Pancreas (tissue), 10 donors: Measurements from ENCODE around the gene ACIN1. TPM values are rescaled to one million over a fixed set of nuclear protein-coding genes. Genes with fewer than 3 reads are reported as not detected.

Experiments used
- ATAC-seq, 4 donors: fragments of 200-7000 bp; cut with Tn5 transposase; one replicate each; pipeline versions ENCODE4 v1.8.0 to v1.9.1; 2020; ENCODE audit warnings: mild to moderate bottlenecking in 4 of 4, moderate library complexity in 4 of 4
- DNase-seq, 6 donors: peaks; one replicate each; pipeline ENCODE4 v3.0.0-alpha.2; 2020
- FAIRE-seq: peaks from 2 replicates; lab custom pipeline; 2012; peaks lifted over from hg19 to GRCh38; lab: Jason Lieb, UNC
- H3K27ac ChIP-seq, 4 donors: fragments of 200-600 bp; sonication (generic); 1 replicate in 3 of 4; 2 replicates in 1 of 4; pipeline versions ENCODE4 v1.5.0 to v1.8.0; 2020
- H3K27me3 ChIP-seq, 4 donors: fragments of 200-600 bp; one replicate each; pipeline ENCODE4 v1.8.0; 2021
- H3K36me3 ChIP-seq, 3 donors: fragments of 200-600 bp; sonication (generic) in 1 of 3; one replicate each; pipeline versions ENCODE4 v1.5.0 to v1.8.0; 2020 to 2021
- H3K4me1 ChIP-seq, 3 donors: fragments of 200-600 bp; one replicate each; pipeline ENCODE4 v1.8.0; 2021
- H3K4me3 ChIP-seq, 4 donors: fragments of 200-600 bp; sonication (generic) in 2 of 4; one replicate each; pipeline versions ENCODE4 v1.5.0 to v1.8.0; 2020 to 2021
- H3K9me3 ChIP-seq, 4 donors: fragments of 200-600 bp; one replicate each; pipeline ENCODE4 v1.8.0; 2021
- CTCF ChIP-seq, 4 donors: fragments of 200-600 bp; sonication (generic) in 3 of 4; IDR thresholded peaks; one replicate each; pipeline versions ENCODE4 v1.5.0 to v1.8.0; 2021; ENCODE audit warnings: antibody characterized with exemption in 4 of 4
- WGBS, 2 donors: extraction: QIAGEN DNeasy Blood & Tissue Kit; methylation state at CpG; one replicate each; pipeline ENCODE4 v1.1.7; 2013; 5-methylcytosine and 5-hydroxymethylcytosine counted together
- intact Hi-C, 3 donors: fragments of 100-400 bp; cut with DNase I; formaldehyde crosslinking; loops; one replicate each; pipeline versions ENCODE4 v1.11.1 to v1.14.2; 2022
- polyA plus RNA-seq, 2 donors: library from polyadenylated mRNA; stranded (reverse); fragments of 200-250 nt; gene quantifications; one replicate each; pipeline ENCODE4 v1.2.3, GENCODE V29; 2013
- total RNA-seq, 6 donors: library from RNA; stranded (reverse); fragmentation: NEBNext Ultra II Directional in 4 of 6; extraction: Animal tissue kit (Norgen Biotek cat#: 25700) in 4 of 6; gene quantifications; one replicate each; pipeline versions ENCODE4 v1.2.1 to v1.2.4, GENCODE V29; 2021 to 2023
- donor health status: healthy with polysubstance abuse.
- donor health status: DM: no; HTN: no; CAD: no; lungs with moderate emphysema.
- donor health status: DM: no; HTN: no; CAD: no.
- donor health status: control.
- donor health status: control.
- donor health status: Bipolar disorder and iron deficiency.
- donor health status: DM: yes; HTN: yes; CAD: no.
- donor health status: DM: no; HTN: no; CAD: no.
- donor health status: DM: no; HTN: no; CAD: no.
- donor health status: DM: yes; HTN: yes; CAD: no.

The ACIN1 gene
- total and polyA plus RNA-seq, 8 donors = 43.1 to 152 (median 62.4) TPM

GRCh38 chr14:23115918-23116317, 21.0 kb upstream of the ACIN1 start:
- FAIRE-seq (no peak), ATAC-seq (no peak), DNase-seq (no peak)
- Histone ChIP-seq H3K4me3 (no peak overlapping the region), H3K9me3 (no peaks in the 10 kb centered on the region), H3K36me3 (no peaks in the 10 kb centered on the region), H3K4me1 (peaks cover 0 to under 1% (median 0%) of the 10 kb centered on the region in 3 donors), H3K27me3 (no peaks in the 10 kb centered on the region), H3K27ac (no peak overlapping the region)
- 58 to 69% methylated on average over 5 of the region's 5 CpGs for WGBS, 2 donors
- TF ChIP-seq CTCF (IDR thresholded peaks at IDR 0.05) = no peak
- intact Hi-C loops = loop anchor here in 1 of 3 donors (5.0 kb wide), 1 partner anchor 71 kb away; no protein-coding TSS in a partner anchor

- 63 to 72% methylated on average over 10 of the region's 10 CpGs for WGBS, 2 donors
Measured at GRCh38 chr14:23115039-23115731, 20.2 kb upstream of the ACIN1 start.

GRCh38 chr14:23114669-23115038, 19.7 kb upstream of the ACIN1 start:
- WGBS, 2 donors = 40 to 63% methylated on average over 4 of the region's 4 CpGs
- no peaks in the 10 kb centered on the region for H3K9me3 ChIP-seq
- H3K27me3 ChIP-seq = no peaks in the 10 kb centered on the region
- no peak overlapping the region for H3K4me3 ChIP-seq
- ATAC-seq (no peak), DNase-seq (no peak), FAIRE-seq (no peak)
- no peak overlapping the region for H3K27ac ChIP-seq
- TF ChIP-seq CTCF (IDR thresholded peaks at IDR 0.05) = no peak
- no peaks in the 10 kb centered on the region for H3K36me3 ChIP-seq
- H3K4me1 ChIP-seq = no peaks in the 10 kb centered on the region
- intact Hi-C loops = loop anchor here in 1 of 3 donors (5.0 kb wide), 2 partner anchors 47 to 73 kb away; no protein-coding TSS in a partner anchor

More at GRCh38 chr14:23115039-23115731, 20.2 kb upstream of the ACIN1 start:
- DNase-seq (no peak), FAIRE-seq (no peak), ATAC-seq (peak in 2 of 4 donors; percentile 32 to 58)
- no peaks in the 10 kb centered on the region for H3K36me3 ChIP-seq
- intact Hi-C loops = loop anchor here in 1 of 3 donors (5.0 kb wide), 1 partner anchor 72 kb away; no protein-coding TSS in a partner anchor
- no peaks in the 10 kb centered on the region for H3K4me1 ChIP-seq
- no peaks in the 10 kb centered on the region for H3K27me3 ChIP-seq
- H3K4me3 ChIP-seq = no peak overlapping the region
- H3K9me3 ChIP-seq = no peaks in the 10 kb centered on the region
- TF ChIP-seq CTCF (IDR thresholded peaks at IDR 0.05) = no peak
- H3K27ac ChIP-seq = no peak overlapping the region

GRCh38 chr14:23114120-23114458, 19.2 kb upstream of the ACIN1 start:
- no peak overlapping the region for H3K27ac ChIP-seq
- 49 to 54% methylated on average over 5 of the region's 5 CpGs for WGBS, 2 donors
- ATAC-seq = no peak

More at GRCh38 chr14:23114120-23114458, 19.2 kb upstream of the ACIN1 start:
- no peak for TF ChIP-seq CTCF (IDR thresholded peaks at IDR 0.05)
- Histone ChIP-seq H3K4me1 (no peaks in the 10 kb centered on the region), H3K9me3 (no peaks in the 10 kb centered on the region), H3K36me3 (no peaks in the 10 kb centered on the region), H3K27me3 (no peaks in the 10 kb centered on the region), H3K4me3 (no peak overlapping the region)
- intact Hi-C loops = loop anchor here in 1 of 3 donors (5.0 kb wide), 1 partner anchor 47 kb away; no protein-coding TSS in a partner anchor
- DNase-seq = no peak
- no peak for FAIRE-seq
